ENCODE data around the gene WDR54. TPM values are rescaled to one million over a fixed set of nuclear protein-coding genes. Genes with fewer than 3 reads are reported as not detected.

WDR54 gene
- polyA plus RNA-seq, 1 of the 3 experiments (the other 2 are of a cell fraction), result 61.6 TPM

- Histone ChIP-seq H3F3A (replicated peaks; ENCODE audit: insufficient read depth) (no peaks in the 10 kb centered on the region), H3K9me2 (no peaks in the 10 kb centered on the region), H3K4me1 (ENCODE audit: control insufficient read depth in 1 of 2, insufficient read depth in 2 of 2, low read depth in 1 of 2, low read length in 1 of 2) (peaks cover 9 to 20% of the 10 kb centered on the region in 2 experiments; a peak in 2 of 4 replicates), H3K9ac (no peak overlapping the region), H3K4me2 (no peak overlapping the region), H3K36me3 (replicated peaks in 1 of 2; ENCODE audit: control insufficient read depth in 1 of 2, insufficient read depth in 2 of 2, low read length in 1 of 2) (peaks cover 0 to 2% of the 10 kb centered on the region in 2 experiments), H3K27me3 (ENCODE audit: insufficient read depth) (no peaks in the 10 kb centered on the region), H2AFZ (ENCODE audit: low read depth) (peak overlapping the region; percentile 86; the same call in 1 of the 2 replicates), H3K9me3 (no peaks in the 10 kb centered on the region), H4K20me1 (ENCODE audit: insufficient read depth) (peaks cover 14% of the 10 kb centered on the region), H3K79me2 (ENCODE audit: insufficient read depth) (peaks cover 30% of the 10 kb centered on the region), H3K4me3 (ENCODE audit: low read depth in 2 of 2, low read length in 1 of 2) (no peak overlapping the region), H3K27ac (ENCODE audit: low read depth in 2 of 2, low read length in 1 of 2) (no peak overlapping the region)
- POLR2A ChIA-PET, result no interaction called here
- CTCF ChIA-PET, result interaction anchor here (1.1 to 3.1 kb wide), 4 partner anchors 16 to 59 kb away, joined by 4 to 14 read pairs (median 5); no protein-coding TSS in a partner anchor
- 95% methylated on average over 1 of the region's 1 CpG for WGBS (ENCODE audit: low lambda C conversion rate)
- no peak for DNase-seq
- TF ChIP-seq EP300 (IDR thresholded peaks at IDR 0.05; ENCODE audit: borderline replicate concordance in 1 of 2, low read depth in 1 of 2, low read length in 1 of 2) (no peak), CTCF (IDR thresholded peaks at IDR 0.05) (no peak), RXRA (IDR thresholded peaks at IDR 0.05; ENCODE audit: borderline replicate concordance, low read depth) (no peak), ZBTB33 (IDR thresholded peaks at IDR 0.05; ENCODE audit: borderline replicate concordance, low read depth) (no peak), IRF3 (IDR thresholded peaks at IDR 0.05; ENCODE audit: low read depth, low read length) (no peak), FOXM1 (IDR thresholded peaks at IDR 0.05; ENCODE audit: low read depth) (no peak), MEF2A (IDR thresholded peaks at IDR 0.05; ENCODE audit: borderline replicate concordance, low read depth) (no peak), TAF1 (IDR thresholded peaks at IDR 0.05; ENCODE audit: borderline replicate concordance, low read depth, low read length) (no peak), USF2 (IDR thresholded peaks at IDR 0.05; ENCODE audit: borderline replicate concordance, low read depth, low read length) (no peak), PBX3 (IDR thresholded peaks at IDR 0.05) (no peak), FOSL2 (IDR thresholded peaks at IDR 0.05; ENCODE audit: borderline replicate concordance, low read depth) (no peak), ELF1 (IDR thresholded peaks at IDR 0.05) (no peak), MXI1 (IDR thresholded peaks at IDR 0.05; ENCODE audit: low read depth, low read length) (no peak), RAD21 (IDR thresholded peaks at IDR 0.05; ENCODE audit: low read length) (no peak), USF1 (IDR thresholded peaks at IDR 0.05; ENCODE audit: borderline replicate concordance, low read depth) (no peak), SIN3A (IDR thresholded peaks at IDR 0.05; ENCODE audit: borderline replicate concordance, low read depth, low read length) (no peak)
Observed at GRCh38 chr2:74393525-74393924, 28.0 kb upstream of the WDR54 start.
